SK-N-SH treated with all-trans-retinoic acid at 6 μM for 48 hours (cell line): ENCODE results near the gene EIF4EBP2.

Experiments
- BACH2 ChIP-seq: fragments of 250-450 bp; sonication (Bioruptor Pico); IDR thresholded peaks from 2 replicates; pipeline ENCODE4 v1.9.0; 2021; ENCODE audit warnings: mild to moderate bottlenecking, borderline replicate concordance
- PATZ1 ChIP-seq: fragments of 250-450 bp; sonication (Bioruptor Pico); IDR thresholded peaks from 2 replicates; pipeline ENCODE4 v1.8.0; 2020; ENCODE audit warnings: mild to moderate bottlenecking, moderate library complexity, borderline replicate concordance
- RARB ChIP-seq: fragments of 250-450 bp; sonication (Bioruptor Pico); IDR thresholded peaks from 2 replicates; pipeline ENCODE4 v1.8.0; 2021; ENCODE audit warnings: mild to moderate bottlenecking, moderate library complexity
- SNAI2 ChIP-seq: fragments of 250-450 bp; sonication (Bioruptor Pico); IDR thresholded peaks from 2 replicates; pipeline ENCODE4 v1.5.0; 2020; ENCODE audit warnings: mild to moderate bottlenecking, moderate library complexity
- TF ChIP-seq, protein P1 (sequence below): fragments of 250-450 bp; sonication (Bioruptor Pico); IDR thresholded peaks from 2 replicates; pipeline ENCODE4 v1.5.0; 2020; ENCODE audit warnings: mild to moderate bottlenecking, moderate library complexity

- TF ChIP-seq RARB (CRISPR knock-in tag), result no peak
- no peak for TF ChIP-seq SNAI2 (CRISPR knock-in tag)
- TF ChIP-seq BACH2 (CRISPR knock-in tag), result no peak
- TF ChIP-seq, protein P1, sequence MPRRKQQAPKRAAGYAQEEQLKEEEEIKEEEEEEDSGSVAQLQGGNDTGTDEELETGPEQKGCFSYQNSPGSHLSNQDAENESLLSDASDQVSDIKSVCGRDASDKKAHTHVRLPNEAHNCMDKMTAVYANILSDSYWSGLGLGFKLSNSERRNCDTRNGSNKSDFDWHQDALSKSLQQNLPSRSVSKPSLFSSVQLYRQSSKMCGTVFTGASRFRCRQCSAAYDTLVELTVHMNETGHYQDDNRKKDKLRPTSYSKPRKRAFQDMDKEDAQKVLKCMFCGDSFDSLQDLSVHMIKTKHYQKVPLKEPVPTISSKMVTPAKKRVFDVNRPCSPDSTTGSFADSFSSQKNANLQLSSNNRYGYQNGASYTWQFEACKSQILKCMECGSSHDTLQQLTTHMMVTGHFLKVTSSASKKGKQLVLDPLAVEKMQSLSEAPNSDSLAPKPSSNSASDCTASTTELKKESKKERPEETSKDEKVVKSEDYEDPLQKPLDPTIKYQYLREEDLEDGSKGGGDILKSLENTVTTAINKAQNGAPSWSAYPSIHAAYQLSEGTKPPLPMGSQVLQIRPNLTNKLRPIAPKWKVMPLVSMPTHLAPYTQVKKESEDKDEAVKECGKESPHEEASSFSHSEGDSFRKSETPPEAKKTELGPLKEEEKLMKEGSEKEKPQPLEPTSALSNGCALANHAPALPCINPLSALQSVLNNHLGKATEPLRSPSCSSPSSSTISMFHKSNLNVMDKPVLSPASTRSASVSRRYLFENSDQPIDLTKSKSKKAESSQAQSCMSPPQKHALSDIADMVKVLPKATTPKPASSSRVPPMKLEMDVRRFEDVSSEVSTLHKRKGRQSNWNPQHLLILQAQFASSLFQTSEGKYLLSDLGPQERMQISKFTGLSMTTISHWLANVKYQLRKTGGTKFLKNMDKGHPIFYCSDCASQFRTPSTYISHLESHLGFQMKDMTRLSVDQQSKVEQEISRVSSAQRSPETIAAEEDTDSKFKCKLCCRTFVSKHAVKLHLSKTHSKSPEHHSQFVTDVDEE (CRISPR knock-in tag), result no peak
- TF ChIP-seq PATZ1 (CRISPR knock-in tag), result no peak
Observed at GRCh38 chr10:70445718-70446657, 42.0 kb downstream of the EIF4EBP2 start.
